M059J (cell line): ENCODE results near the gene PKM. TPM values are rescaled to one million over a fixed set of nuclear protein-coding genes. Genes with fewer than 3 reads are reported as not detected.
"Not testable (repeated sequence)": the region's sequence is repeated elsewhere in the genome, so short reads cannot be mapped to it uniquely, and the experiment has no call there.

ENCODE experiments used
- DNase-seq: peaks from one replicate; pipeline ENCODE4 v3.0.0-alpha.2; 2012; ENCODE audit warnings: low read depth
- total RNA-seq: library from RNA; depleted of rRNA; stranded (reverse); fragments of >200 nt; shearing (Covaris generic); gene quantifications from 2 replicates; pipeline ENCODE4 v1.2.3, GENCODE V29; 2014; rRNA removed

The PKM gene
- total RNA-seq: 2,564 and 2,981 TPM in 2 replicates

GRCh38 chr15:72231066-72231832, at the start of gene PKM:
TSS of gene PKM (minus strand) at chr15:72231190. CDS start at chr15:72219097, 12,093 bp downstream.
- DNase-seq: peak; percentile 95

DNA sequence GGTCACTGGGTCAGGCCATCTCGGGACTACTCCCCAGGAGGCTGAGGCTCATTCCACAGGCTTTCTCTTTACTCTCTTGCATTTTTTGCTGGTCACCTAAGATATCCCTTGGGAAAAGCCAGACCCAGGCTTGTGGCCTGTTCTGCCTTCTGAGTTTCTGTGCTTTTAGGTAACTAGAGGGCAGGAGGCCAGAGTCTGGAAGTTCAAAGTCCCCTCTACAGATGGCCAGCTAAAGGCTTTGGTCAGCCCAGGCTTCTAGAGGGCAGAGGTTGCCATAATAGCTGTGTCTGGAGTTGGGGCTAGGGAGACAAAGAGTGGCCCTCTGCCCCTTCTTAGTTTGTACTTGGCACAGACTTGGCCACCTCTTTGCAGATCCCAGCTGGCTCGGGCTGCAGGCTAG, 49.8 kb upstream of the PKM start:
- no peak for DNase-seq

GRCh38 chr15:72278737-72279136, 47.7 kb upstream of the PKM start:
- DNase-seq: no peak

- peak; percentile 2 for DNase-seq
Observed at GRCh38 chr15:72276326-72276700, 45.3 kb upstream of the PKM start.

DNA sequence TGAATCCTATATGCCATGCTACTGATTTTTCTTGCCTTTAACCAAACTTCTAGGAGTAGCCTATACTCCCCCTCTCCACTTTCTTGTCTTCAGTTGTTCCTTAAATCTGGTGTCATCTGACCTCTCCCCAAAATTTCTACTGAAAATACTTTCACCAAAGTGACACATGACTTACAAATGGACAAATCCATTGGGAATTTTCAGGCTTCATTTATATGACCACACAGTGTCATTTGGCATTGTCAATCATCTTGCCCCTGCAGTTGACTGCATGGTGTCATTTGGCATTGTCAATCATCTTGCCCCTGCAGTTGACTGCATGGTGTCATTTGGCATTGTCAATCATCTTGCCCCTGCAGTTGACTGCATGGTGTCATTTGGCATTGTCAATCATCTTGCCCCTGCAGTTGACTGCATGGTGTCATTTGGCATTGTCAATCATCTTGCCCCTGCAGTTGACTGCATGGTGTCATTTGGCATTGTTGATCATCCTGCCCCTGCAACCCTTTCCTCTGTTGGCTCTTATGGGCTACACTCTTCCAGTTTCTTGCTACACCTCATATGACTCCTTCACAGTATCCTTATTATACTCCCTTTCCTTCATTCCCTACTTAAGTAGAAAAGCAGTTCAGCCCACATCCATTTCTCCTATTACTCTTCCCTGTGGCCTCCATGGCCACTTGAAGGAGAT, 44.8 kb upstream of the PKM start:
- not testable (repeated sequence) for DNase-seq

DNA sequence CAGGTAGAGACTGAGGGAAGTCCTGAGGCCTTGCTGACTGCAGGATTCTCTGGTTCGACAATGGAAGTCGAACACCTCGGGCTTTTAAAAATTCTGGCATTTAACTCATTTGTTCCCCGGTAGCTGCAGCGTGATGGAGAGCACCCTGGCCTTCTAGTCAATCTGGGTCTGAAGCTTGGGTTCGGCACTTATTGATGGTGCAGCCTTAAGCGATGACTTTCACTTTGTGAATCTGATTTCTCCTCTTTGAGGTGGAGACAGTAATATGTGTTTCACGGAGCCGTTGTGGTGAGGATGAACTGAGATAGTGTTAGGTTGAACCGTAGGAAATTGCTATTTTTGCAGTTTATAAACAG, 42.0 kb upstream of the PKM start:
- DNase-seq: no peak

GRCh38 chr15:72272213-72272996, 41.4 kb upstream of the PKM start, which contains the start of gene PARP6:
TSS of gene PARP6 (minus strand) at chr15:72272554. CDS start at chr15:72267477, 5,077 bp downstream.
- peak; percentile 97 for DNase-seq

- peak; percentile 22 for DNase-seq
Observed at GRCh38 chr15:72271895-72272212, 40.9 kb upstream of the PKM start.

GRCh38 chr15:72271221-72271620, 40.2 kb upstream of the PKM start:
- no peak for DNase-seq

DNA sequence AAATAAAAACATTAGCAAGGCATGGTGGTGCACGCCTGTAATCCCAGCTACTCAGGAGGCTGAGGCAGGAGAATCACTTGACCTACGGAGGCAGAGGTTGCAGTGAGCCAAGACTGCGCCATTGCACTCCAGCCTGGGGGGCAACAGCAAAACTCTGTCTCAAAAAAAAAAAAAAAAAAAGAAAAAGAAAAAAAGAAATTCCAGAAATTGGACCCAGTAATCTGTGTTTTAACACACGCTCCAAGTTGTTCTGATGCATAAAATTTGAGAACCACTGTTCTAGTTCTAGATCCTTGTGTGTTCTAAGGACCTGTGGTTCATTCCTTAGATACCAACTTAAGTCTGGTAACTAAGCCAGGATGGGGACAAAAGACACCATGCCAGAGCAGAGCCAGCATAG, 38.7 kb upstream of the PKM start:
- no peak for DNase-seq

DNA sequence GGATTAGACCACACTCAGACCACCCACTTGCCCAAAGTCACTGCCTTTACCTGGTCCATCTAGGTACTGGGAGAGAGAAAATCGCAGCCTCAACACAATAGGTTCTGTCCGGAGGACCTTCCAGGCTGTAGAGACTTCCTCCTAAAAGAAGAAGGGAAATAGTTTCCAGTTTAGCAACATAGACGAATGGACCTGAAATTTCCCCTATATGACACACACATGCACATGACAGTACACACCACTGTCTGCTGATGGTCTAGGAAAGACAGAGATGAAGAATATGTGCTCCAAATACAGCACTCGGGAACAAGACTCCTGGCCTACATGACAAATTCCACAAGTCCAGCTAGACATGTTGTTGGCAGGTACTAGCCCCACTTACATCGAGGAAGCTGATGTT, 34.0 kb upstream of the PKM start:
- no peak for DNase-seq

- no peak for DNase-seq
Observed at GRCh38 chr15:72252663-72253299, 21.8 kb upstream of the PKM start.

- DNase-seq: no peak
Observed at GRCh38 chr15:72249142-72249810, 18.3 kb upstream of the PKM start.

GRCh38 chr15:72248514-72248913, 17.5 kb upstream of the PKM start:
- no peak for DNase-seq

DNA sequence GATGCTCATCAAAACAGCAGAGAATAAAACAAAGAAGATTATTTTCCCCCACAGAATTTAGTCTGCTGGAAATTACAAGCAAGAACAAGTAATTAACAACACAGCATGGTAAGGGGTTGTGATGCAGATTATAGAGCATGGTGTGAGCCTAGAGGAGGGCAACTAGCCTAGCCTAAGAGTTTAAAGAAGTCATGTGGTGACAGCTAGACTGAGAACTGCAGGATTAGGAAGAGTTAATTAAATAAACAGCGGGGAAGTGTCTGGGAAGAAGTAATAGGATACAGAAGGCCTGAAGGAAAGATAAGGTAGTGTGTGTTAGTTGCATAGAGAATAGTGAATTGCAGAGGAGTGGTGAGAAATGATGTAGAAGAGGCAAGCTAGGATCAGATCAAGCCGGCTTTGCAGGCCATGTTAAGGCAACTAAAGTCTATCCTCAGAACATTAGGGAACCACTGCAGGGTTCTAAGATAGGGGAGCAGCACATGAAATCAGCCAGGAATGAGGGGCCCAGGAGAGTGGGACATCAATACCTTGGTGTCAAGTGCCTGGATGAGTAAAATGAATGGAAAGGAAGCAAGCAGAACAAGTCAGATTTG, 11.9 kb upstream of the PKM start:
- DNase-seq: no peak

DNA sequence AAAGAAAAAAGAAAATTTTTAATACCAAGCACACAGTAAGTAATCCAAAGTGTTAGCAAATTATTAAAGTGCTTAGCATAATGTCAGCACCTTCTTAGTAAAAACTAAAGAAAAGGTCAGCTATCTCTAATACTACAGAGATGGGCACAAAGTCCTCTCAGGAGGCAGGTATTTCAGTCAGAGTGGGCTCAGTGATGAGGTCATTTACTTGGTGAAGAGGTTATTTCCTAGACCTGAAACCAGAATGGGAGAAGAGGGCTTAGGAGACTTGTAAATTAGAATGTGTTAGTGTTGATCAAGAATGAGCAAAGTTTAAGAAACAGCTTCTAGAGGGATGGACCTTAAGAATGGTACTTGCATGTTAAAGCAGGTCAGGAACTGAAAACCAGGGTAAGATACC, 8.7 kb upstream of the PKM start:
- no peak for DNase-seq

- no peak for DNase-seq
Observed at GRCh38 chr15:72238586-72238985, 7.6 kb upstream of the PKM start.

GRCh38 chr15:72237853-72238224, 6.8 kb upstream of the PKM start:
- DNase-seq: peak; percentile 20

DNA sequence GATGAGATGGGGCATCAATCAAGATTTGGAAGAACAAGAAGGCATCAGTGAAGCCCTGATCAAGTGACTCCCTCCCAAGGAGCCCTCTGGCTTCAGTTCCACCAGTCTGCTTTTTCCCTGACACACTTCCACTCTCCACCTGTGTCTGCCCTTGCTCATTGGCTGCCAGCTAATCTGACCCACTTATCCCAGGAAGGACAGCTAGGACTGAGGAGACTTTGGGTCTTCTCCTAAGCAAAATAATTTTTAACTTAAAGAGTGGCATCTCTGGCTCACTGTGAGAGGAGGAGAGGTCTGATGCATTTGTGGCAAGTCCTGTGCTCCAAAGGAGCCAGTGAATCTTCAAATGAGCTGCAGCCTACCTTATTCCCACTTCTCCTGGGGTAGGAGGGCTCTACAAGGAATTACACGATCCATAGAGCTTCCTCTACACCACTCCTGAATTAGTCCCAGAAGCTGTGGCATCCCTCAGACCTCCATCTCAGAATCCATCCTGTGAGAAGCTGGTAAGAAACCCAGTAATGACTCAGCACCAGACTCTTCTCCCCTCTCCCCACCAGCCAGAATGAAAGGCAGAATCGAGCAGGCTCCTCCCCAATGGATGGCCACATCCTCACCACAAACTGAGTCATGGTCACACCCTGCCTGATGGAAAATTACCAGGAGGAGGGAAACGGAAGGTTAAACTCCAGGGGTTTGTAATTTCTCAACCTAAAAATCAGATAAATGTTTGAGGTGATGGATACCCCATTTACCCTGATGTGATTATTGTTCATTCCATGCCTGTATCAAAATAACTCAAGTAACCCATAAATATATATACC, 6.3 kb upstream of the PKM start:
- peak; percentile 98 for DNase-seq

DNA sequence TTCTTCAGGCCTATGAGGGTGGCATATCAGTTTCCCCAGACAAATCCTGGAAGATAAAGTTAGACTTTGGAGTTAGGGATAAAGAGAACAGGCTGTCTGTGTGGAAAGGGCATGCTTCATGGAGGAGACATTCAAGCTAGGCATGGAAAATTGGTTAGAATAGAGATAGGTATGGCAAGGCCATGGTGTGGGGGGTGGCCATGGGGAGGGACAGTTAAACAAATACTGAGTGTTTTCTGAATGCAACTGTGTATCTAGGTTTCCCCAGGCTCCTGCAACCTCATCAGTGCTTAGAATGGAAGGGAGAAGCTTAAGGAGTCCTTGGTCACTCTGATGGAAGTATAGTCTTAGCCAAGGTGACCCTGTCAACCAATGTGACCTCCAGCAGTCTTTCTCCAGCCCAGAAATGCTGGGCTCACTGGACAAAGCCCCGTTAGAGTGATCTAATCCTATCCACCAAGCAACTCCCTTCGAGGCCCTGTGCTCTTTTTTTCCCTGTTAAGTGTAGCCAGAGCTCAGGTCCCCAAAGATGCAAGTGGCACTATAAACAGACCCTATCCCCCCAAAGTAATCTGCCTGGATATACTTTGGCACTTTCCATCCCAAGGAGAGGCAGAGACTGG, 5.5 kb upstream of the PKM start:
- no peak for DNase-seq
